HUDEP-2 (cell line): ENCODE measurements around the gene BACH2.
A peak's percentile ranks its signal among the peaks of the same experiment; 100 is the strongest.

Experiments used
- DNase-seq, 76 experiments: peaks; one replicate each; lab custom pipeline; 2025; ENCODE audit not compliant: unreplicated experiment in 76 of 76; lab: John Stamatoyannopoulos, UW

BACH2 gene

DNA sequence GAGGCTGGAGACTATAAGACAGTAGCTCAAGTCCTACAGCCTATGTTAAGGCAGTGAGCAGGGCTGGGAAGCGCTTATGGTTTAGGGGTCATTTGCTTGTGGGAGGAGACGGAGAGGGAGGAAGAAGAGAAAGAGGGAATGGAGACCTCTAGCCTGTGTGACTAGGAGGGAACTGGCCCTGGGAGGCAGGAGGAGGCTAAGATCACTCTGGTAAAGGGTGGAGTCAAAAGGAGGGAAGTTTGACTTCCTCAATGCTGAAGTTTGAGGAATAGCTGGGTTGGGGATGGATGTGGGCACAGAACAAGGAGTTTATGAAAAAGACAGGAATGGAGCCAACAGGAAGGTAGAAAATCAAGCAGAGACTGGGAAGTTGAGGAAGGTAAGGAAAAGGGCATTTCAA, 6.4 kb upstream of the BACH2 start:
- no peak for DNase-seq

DNA sequence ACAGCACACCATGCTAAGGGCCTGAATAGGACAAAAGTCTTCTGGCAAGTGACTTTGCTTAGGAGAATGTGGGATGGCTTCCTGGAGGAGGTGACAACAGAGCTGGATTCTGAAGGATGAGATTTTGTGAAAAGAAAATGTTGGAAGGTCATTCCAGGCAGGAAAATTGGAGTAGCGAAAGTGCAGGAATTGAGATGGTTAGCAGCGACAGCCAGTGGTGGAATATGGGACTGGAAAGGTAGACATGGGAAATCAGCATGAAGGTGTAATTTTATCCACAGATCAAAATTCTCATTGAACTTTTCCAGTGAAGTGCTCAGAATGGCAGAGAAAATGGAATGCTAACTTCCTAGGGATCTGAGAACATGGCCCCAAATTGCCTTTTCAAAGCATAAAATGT, 5.7 kb upstream of the BACH2 start:
- DNase-seq: no peak

DNA sequence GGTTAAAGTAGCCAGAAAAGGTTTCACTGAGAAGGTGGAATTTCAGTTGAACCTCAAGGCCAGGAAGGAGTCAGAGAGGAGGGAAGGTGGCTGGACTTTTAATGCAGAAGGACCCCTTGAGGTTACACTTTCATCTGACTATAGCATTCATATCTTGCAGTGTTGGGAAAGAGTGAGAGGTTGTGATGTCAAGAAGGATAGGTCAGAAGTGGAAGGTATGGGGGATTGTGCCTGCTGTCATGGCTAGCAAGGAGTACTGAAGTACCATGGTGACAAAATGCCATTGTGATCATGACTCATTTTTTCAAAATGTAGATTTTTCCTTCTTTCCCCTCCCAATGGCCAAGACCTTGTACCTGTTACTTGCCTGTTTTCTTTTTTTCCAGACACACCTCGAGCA, 5.2 kb upstream of the BACH2 start:
- no peak for DNase-seq

DNA sequence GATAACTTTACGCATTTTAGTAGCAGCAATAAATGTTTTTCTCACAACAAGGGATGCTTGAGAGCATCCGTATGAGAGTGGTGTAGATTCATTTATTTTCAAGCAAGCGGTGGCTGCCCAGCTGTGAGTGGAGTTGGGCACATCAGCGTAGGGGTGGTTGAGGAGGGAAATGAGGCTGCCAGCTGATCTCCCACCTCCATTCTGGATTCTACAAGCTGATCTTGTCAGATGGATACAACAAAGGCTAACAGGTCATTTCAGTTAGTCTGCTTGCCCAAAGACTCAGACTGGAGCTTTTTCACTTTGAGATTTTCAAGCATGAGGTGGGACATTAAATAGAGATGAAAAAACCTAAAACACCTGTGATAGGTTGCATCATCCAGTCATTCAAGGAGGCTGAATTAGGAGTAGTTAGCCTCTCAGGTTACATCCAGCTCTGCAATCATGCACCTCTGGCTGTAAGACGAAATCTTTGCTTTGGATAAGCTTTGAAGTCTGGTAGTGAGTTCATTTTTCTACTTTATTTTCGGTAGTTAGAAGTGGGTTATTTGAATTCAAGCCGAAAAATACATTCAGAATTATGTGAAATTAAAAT, 1.9 kb upstream of the BACH2 start:
- no peak for DNase-seq

DNA sequence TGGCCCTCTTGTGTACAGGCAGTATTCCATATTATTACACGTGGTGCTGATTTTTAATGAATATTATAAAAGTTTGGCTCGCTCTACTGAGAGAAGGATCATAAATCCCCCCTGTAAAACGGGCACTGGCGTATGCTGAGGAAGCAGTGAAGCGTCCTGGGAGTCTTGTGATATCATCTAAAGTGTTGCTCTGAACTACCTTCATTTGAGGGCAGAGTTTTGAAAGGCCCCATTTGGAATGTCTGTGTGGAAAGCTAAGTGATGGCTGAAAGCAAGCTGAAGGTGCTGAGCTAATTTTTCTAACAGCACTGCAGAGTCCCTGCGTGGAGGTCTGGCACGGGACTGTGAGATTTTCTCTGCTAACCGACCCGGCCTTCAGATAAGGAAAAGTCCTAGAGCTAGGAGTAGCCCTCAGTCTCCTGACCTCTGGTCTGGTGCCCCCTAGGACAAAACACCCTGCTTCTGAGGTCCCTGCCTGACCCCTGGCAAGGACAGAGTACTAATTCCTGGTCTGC, 1.3 kb upstream of the BACH2 start:
- DNase-seq: no peak

DNA sequence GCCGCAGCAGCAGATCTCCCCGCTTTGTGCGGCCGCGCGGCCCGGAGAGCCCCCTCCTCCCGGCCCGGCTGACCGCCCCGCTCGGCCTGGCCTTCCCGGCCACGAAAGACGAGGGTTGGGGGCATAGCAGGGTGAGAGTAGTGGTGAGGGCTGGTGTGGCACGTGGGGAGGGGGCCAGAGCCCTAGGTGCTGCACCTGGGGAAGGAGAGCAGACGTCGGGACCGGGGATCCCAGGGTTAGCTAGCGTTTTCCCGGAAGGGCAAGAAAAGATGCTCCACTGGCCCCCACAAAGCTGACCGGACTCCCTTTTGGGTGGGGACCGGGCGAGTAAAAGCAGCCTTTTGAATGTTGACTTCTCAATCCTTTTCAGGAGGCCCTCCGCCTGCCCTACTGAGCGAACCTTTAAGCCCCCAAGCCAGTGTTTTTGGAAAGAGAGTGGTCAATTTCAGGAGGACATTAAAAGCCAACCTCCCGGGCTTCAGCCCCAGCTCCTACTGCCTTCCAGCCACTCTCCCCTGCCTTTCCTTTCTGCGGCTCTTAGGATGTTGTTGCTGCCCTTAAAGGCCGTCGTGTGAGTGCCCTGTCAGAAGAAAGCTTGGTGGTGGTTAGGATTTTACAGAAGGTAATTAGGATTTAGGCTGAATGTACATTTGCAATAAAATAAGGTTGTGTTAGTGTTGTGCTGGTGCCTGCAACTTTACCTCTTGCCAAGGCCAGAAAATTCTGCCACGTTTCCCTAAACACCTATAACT, 648 bp upstream of the BACH2 start:
- no peak for DNase-seq

DNA sequence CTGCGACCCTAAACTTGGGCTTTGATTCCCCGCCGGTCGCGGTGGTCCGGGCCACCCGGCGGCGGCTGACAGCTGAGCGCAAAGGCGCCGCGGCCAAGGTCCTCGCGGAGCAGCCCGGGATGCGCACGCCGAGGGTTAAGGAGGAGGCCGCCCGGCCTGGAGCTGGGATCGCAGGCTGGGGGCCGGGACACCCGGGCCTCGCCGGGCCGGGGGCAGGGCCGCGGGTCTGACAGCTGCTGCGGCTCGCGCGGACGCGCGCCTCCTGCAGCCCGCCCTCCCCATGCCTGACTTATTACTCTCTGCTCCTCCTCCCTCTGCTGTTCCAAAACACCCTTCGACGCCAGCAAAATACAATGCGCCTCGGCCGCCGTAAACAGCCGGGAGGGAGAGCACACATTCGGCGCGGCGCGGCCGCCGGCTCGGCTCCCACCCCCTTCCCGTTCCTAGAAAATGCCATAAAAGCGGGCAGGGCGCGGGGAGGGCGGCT, 746 bp downstream of the BACH2 start:
- DNase-seq: peak in 28 of 76 experiments; percentile 1 to 48 (median 21)

DNA sequence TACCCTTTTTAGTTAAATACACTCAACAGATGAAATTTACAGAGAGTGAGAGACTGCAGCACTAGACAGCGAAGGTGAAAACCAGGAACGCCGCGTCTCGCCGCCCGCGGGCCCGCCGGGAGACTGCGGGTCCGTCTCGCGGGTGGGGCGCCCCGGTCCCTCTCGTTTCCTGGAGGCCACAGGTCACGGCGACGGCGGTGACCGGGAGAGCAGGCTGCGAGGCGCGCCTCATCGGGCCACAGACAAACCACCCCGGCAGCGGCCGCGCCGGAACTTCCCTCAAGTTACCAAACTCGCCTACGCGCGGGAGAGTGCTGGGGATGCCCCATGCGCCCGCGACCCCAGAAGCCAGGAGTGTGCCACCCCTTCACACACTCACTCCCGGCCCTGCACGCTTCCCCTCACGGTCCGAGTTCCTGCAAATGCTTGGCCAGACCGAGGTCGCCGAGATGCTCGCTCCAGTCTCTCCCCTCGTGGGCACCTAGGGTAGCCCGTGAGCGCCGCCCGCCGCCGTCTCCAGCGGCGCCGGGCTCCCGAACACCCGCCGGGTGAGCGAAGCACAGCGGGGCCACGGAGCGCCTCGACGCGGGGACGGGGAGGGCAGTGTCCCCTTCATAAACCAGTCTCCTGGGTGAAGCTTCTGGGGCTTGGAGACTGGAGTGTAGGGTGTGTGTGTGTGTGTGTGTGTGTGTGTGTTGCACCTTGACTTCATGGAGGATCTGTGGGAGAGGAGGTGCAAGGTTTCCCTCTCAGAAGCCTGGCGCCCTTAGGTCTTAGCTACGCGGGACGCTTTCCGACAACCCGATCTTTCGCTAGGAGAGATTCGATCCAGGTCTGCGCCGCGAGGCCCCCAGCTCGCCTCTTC, 1.4 kb downstream of the BACH2 start:
- peak in 1 of 76 experiments; percentile 11 for DNase-seq

DNA sequence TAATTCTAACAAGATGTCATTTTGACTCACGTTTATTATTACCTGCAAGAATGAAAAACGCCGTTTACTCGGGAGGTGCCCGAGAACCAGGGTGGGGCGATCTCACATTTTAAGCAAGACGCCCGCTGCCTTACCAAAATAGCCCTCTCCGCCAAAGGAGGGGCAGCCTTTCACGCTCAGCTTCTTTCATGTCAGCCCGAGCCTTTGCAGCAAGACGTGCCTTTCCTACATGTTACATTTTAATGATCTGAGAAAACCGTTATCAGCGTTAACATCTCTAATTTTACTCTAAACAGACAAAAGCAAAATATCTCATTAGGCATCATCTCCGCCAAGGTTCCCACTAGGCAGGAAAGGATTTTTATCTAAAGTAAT, 2.0 kb downstream of the BACH2 start:
- peak in 1 of 76 experiments; percentile 2 for DNase-seq

DNA sequence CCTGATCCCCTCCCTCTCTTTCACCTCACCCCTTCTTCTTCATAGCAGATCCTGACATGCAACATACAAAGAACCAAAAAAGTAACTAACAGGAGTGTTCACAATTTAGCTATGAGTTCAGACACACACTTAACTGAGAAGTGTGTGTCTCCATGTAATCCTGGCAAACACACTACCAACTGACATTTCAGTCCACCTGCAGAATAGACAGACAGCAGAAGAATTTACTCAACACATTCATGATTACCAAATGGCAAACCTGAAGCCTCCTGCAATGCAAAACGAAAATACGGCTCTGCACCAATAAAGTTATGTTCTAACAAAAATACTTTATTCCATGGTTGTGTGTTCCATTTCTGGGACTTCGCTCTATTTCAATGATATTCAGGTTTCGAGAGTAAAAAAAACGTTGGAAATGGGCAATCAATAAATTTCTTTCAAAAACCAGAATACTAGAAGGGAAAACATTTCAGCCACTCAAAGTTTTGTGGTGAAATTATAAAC, 2.6 kb downstream of the BACH2 start:
- DNase-seq: no peak

DNA sequence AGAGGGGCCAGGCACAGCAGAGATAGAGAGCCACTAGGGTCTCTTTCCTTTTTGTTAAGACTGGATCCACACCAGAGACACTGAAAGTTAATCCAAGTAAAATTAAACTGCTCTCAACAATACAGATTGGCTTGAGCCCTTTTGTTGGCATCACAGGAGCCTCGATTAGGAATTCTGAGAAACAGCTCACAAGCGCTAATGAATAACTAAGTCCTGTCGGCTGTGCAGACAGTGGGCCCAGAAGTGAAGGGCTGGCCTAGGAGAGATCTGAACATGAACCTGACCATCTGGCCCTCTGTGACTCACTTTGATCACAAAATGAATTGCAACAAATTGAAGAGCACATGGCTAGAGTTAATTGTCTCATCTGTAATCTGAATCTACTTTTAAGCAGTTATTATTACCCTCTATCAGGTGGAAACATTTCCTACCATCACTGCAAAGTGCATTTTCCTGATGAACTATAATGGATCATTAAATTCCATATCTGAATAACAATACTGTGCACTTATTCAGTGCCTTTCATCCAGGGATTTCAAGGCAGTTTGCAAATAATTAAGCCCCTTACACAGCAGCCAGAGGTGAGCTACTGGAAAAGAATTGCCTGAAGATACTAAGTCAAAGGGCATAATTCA, 3.2 kb downstream of the BACH2 start:
- DNase-seq: no peak

DNA sequence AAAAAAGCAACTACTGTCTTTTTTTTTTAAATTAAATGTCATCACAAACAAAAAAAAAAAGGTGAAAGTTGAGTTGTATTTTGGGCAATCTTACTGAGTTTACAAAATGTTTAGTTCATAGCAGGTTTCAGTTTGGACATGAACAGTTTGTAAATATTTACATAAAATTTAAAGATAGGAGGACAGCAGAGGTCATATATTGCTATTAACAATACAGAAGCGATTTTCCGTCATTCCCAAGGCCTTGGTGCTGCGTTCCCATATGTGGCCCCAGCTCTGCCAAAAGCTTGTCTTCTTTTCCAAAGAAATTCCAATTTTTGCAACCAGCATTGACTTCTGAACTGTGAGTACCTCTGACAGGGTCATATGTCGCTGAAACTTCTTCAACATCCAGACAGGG, 5.1 kb downstream of the BACH2 start:
- DNase-seq: no peak

DNA sequence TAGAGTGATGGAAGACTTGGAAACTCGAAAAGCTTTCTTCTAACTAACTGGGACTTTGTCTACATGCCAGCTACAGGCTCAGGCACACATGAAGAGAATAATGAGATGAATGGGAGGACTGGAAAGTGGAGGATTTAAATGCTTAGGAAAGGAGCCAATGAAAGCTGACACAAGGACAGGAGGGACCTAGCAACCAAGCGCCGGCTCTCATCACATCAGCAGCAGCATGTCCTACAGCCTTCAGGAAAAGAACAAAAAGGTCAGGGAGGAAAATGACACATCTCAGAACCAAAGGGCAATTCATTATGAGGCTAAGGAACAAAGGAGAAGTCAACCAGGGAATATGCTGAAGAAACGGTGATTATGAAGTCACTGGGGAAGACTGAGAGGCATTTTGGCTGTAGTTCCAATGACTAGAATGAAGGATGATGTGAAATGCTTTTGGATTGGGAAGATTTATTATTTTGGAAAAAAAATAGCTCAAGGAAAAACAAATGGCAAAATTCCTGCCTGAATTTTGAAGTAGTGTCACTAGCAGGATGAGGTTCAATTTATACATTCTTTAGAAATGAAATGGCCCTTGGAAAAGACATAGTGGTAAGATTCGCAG, 5.7 kb downstream of the BACH2 start:
- DNase-seq: no peak

DNA sequence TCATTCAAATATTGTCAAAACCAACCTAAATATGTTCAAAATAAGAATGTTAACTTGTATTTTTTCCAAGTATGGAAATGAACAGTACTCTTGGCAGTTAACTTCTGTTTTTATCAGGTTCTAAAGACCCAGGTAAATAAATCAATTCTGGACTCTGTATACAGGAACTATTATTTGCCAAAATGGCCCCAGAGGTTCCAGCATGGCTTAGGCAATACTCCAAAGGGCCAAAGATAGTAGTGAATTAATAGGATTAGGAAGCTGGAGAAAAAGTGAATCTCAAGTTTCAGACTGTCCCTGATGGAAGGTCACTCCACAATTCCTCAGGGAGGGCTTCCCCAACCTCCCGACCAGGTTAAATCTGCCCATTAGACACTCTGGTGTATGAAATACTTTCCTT, 6.7 kb downstream of the BACH2 start:
- no peak for DNase-seq

DNA sequence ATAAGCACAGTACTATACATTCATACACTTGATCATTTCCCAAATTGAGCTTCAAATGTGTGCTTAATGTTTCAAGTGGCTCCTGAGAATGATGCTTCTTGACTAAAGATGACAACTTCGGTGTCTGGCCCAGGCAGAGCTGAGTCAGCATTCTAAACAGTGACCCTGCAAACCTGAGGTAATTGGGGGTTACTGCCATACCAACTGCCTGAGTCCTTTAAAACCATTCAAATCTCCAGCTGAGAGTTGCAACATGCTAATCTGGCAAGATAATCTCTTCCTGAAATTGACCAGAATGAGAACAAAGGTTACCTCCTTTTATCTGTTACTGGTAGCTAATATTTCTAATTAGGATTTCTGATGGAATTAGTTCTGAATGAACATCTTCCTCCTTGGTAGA, 8.2 kb downstream of the BACH2 start:
- no peak for DNase-seq

DNA sequence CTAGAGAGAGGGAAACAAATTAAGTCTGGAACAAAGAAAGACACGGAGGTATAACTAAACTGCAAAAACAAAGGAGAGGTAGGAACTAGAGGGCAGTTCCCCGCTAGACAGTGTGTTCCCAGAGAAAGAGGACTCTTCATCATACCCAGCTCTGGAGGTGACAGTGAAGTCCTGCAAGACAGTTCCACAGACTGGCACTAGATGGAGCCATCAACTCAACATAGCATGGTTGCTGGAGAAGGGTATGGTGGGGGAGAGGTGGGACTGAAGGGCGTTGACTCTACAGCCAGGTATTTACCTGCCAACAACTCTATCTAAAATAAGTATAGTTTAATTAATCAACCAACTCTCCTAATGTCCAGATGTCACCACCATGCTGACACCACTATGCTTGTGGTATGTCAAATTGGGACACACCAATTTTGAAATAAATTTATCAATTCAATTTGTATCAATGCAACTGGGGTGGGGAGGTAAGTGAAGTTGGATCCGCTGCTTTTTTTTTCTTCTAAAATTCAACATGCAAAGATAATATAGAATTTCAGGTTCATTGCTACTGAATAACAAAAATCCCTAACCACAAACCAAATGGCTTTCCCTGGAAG, 9.7 kb downstream of the BACH2 start:
- DNase-seq: peak in 45 of 76 experiments; percentile 8 to 69 (median 22)

DNA sequence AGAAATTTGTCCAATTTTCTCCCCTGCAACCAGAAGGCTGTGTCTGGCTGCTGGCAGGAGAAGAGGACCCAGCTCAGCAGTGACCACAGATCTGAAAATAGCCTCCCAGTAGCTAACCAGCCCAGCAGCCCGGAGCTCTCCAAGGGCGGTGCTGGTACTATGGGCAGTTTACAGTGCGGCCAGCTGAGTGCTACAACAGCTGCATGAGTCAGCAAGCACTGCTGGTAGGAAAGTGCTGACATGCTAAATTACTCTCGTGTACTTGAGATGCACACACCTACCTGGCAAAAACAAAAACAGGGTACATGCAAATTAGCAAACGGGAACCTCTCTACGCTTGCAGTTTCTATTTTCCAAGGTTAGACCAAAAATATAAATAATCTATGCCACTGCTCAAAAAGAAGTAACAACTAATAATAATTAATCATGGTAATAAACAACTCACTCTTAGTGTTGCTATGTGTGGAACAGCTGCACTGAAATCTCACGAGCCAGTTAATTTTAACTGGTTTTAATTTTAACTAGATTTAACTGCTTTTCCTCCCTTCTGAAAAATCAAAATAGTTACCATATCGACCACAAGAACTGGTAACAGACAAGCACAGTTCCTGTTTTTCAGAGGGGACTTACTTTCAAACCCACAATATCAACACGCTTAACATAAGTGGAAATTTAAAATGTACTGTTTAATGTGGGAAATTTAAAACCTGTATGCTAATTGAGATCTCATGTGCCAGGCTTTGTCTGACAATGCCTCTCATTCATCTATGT, 10.8 kb downstream of the BACH2 start:
- DNase-seq: peak in 32 of 76 experiments; percentile 6 to 77 (median 22)

DNA sequence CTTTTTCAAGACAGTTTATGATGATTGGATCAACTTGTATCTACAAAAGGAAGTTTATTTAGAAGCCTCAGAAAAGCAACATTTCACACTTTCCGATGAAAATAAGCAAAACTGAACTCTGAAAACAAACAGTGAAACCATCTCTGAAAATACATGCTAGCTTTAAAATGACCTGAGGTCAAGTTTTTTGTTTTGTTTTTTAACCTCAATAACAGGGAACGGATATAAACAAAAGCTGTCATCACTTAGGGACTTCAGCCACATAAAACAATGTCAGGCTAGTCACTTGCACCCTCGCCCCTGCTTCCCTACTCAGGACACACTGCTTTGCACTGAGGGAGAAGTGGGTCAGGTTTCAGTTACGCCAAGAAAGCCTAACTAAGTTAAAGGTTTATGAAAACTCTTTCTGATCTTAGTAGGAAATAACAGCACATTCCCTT, 11.6 kb downstream of the BACH2 start:
- DNase-seq: no peak
